Islet of Langerhans (tissue), 1 donor: ENCODE data around the gene CACNA1B.
"Not testable (repeated sequence)": the region's sequence is repeated elsewhere in the genome, so short reads cannot be mapped to it uniquely, and the experiment has no call there.

Experiments
- FAIRE-seq: peaks from one replicate; lab custom pipeline; 2011; peaks lifted over from hg19 to GRCh38; lab: Jason Lieb, UNC

The CACNA1B gene

GRCh38 chr9:138073408-138073807 is 195.8 kb downstream of the CACNA1B start:
- no peak for FAIRE-seq

GRCh38 chr9:138073808-138074207 is 196.2 kb downstream of the CACNA1B start:
- FAIRE-seq = no peak

GRCh38 chr9:138074516-138074915 is 196.9 kb downstream of the CACNA1B start:
- no peak for FAIRE-seq

- FAIRE-seq = no peak
These were observed 197.9 kb downstream of the CACNA1B start for GRCh38 chr9:138075496-138075895.

- no peak for FAIRE-seq
These were observed 198.5 kb downstream of the CACNA1B start for GRCh38 chr9:138075961-138076649.

- FAIRE-seq = no peak
These were observed 199.0 kb downstream of the CACNA1B start for GRCh38 chr9:138076650-138077009.

- FAIRE-seq = no peak
These were observed 199.5 kb downstream of the CACNA1B start for GRCh38 chr9:138077126-138077525.

GRCh38 chr9:138077898-138078540 is 200.4 kb downstream of the CACNA1B start:
- no peak for FAIRE-seq

- FAIRE-seq = no peak
These were observed 201.3 kb downstream of the CACNA1B start for GRCh38 chr9:138078846-138079245.

GRCh38 chr9:138080979-138081378 is 203.4 kb downstream of the CACNA1B start:
- FAIRE-seq = no peak

- FAIRE-seq = no peak
These were observed 205.5 kb downstream of the CACNA1B start for GRCh38 chr9:138082918-138083636.

GRCh38 chr9:138083873-138084272 is 206.3 kb downstream of the CACNA1B start:
- no peak for FAIRE-seq

- no peak for FAIRE-seq
These were observed 208.0 kb downstream of the CACNA1B start for GRCh38 chr9:138085568-138085967.

GRCh38 chr9:138092057-138092456 is 214.5 kb downstream of the CACNA1B start:
- not testable (repeated sequence) for FAIRE-seq

- no peak for FAIRE-seq
These were observed 216.4 kb downstream of the CACNA1B start for GRCh38 chr9:138094028-138094427.

GRCh38 chr9:138095813-138096518 is 218.4 kb downstream of the CACNA1B start:
- FAIRE-seq = no peak

- FAIRE-seq = no peak
These were observed 218.9 kb downstream of the CACNA1B start for GRCh38 chr9:138096519-138096845.

- FAIRE-seq = no peak
These were observed 220.0 kb downstream of the CACNA1B start for GRCh38 chr9:138097501-138097991.

- no peak for FAIRE-seq
These were observed 220.7 kb downstream of the CACNA1B start for GRCh38 chr9:138098116-138098907.

- FAIRE-seq = no peak
These were observed 221.6 kb downstream of the CACNA1B start for GRCh38 chr9:138098908-138099791.
